Aorta (tissue), 5 donors: Measurements from ENCODE around the gene CASP2. TPM values are rescaled to one million over a fixed set of nuclear protein-coding genes. Genes with fewer than 3 reads are reported as not detected.

Experiments used
- ATAC-seq: fragments of 200-7000 bp; cut with Tn5 transposase; one replicate; pipeline ENCODE4 v1.9.1; 2022; ENCODE audit warnings: moderate library complexity; ENCODE audit not compliant: low FRiP score
- DNase-seq, 2 donors: peaks; one replicate each; pipeline ENCODE4 v3.0.0-alpha.2; 2020
- H3K27ac ChIP-seq, 2 donors: one replicate each; pipeline ENCODE4 v1.5.1; 2013; ENCODE audit warnings: low read length in 2 of 2, mild to moderate bottlenecking in 2 of 2, moderate library complexity in 2 of 2, control low read depth in 1 of 2, inconsistent platforms in 1 of 2, low read depth in 1 of 2
- H3K27me3 ChIP-seq, 2 donors: one replicate each; pipeline ENCODE4 v1.6.1; 2013; ENCODE audit warnings: control low read depth in 1 of 2, low read length in 1 of 2, mild to moderate bottlenecking in 1 of 2, moderate library complexity in 1 of 2; ENCODE audit not compliant: insufficient read depth in 2 of 2, control insufficient read depth in 1 of 2
- H3K36me3 ChIP-seq, 2 donors: one replicate each; pipeline ENCODE4 v1.6.1; 2013; ENCODE audit warnings: control low read depth in 1 of 2, low read length in 1 of 2, mild to moderate bottlenecking in 1 of 2; ENCODE audit not compliant: insufficient read depth in 2 of 2, control insufficient read depth in 1 of 2
- H3K4me1 ChIP-seq, 2 donors: one replicate each; pipeline ENCODE4 v1.6.1; 2013; ENCODE audit warnings: low read length in 2 of 2, control low read depth in 1 of 2, mild to moderate bottlenecking in 1 of 2, moderate library complexity in 1 of 2; ENCODE audit not compliant: insufficient read depth in 2 of 2, control insufficient read depth in 1 of 2
- H3K4me3 ChIP-seq, 2 donors: one replicate each; pipeline ENCODE4 v1.5.1; 2013; ENCODE audit warnings: low read length in 2 of 2, control low read depth in 1 of 2, mild to moderate bottlenecking in 1 of 2
- H3K9me3 ChIP-seq: one replicate; pipeline ENCODE4 v1.6.1; 2013; ENCODE audit warnings: mild to moderate bottlenecking, low read length; ENCODE audit not compliant: control insufficient read depth
- whole genome bisulfite sequencing, 2 donors: extraction: QIAGEN DNeasy Blood & Tissue Kit; methylation state at CpG; one replicate each; pipeline ENCODE4 v1.1.7; 2013; 5-methylcytosine and 5-hydroxymethylcytosine counted together
- intact Hi-C, 2 donors: fragments of 100-400 bp; cut with DNase I; formaldehyde crosslinking; loops; one replicate each; pipeline versions ENCODE4 v1.14.2 to v1.15.0; 2022
- polyA plus RNA-seq, 2 donors: library from polyadenylated mRNA; stranded (reverse); fragments of 200-250 nt; gene quantifications; one replicate each; pipeline ENCODE4 v1.2.3, GENCODE V29; 2013
- total RNA-seq, 2 donors: library from RNA; stranded (reverse); fragmentation: NEBNext Ultra II Directional; extraction: Animal tissue kit (Norgen Biotek cat#: 25700); gene quantifications; one replicate each; pipeline ENCODE4 v1.2.1, GENCODE V29; 2021
- donor health status: healthy with polysubstance abuse.
- donor health status: Bipolar disorder and iron deficiency.
- donor health status: DM: no; HTN: no; CAD: no.
- donor health status: DM: no; HTN: no; CAD: no.
- donor health status: DM: yes; HTN: yes; CAD: no.

Gene CASP2
- total and polyA plus RNA-seq, 4 donors: 2.6 to 23.9 (median 13.8) TPM

- no peak for DNase-seq
- Histone ChIP-seq H3K4me1 (peaks cover 0 to 3% of the 10 kb centered on the region in 2 donors), H3K9me3 (no peaks in the 10 kb centered on the region), H3K27me3 (no peaks in the 10 kb centered on the region), H3K27ac (no peak overlapping the region), H3K36me3 (peaks cover 6 to 13% of the 10 kb centered on the region in 2 donors), H3K4me3 (no peak overlapping the region)
- intact Hi-C loops: no loop called here
- ATAC-seq: no peak
These were observed 7.7 kb downstream of the CASP2 start for GRCh38 chr7:143295870-143296269.

- intact Hi-C loops: no loop called here
- ATAC-seq (no peak), DNase-seq (no peak)
- H3K27ac ChIP-seq: no peak overlapping the region
- peaks cover 0 to 3% of the 10 kb centered on the region in 2 donors for H3K4me1 ChIP-seq
- no peaks in the 10 kb centered on the region for H3K27me3 ChIP-seq
- WGBS, 2 donors: 7 to 9% methylated on average over 2 of the region's 2 CpGs
- no peaks in the 10 kb centered on the region for H3K9me3 ChIP-seq
- H3K4me3 ChIP-seq: no peak overlapping the region
- H3K36me3 ChIP-seq: peaks cover 7 to 15% of the 10 kb centered on the region in 2 donors
These were observed 8.5 kb downstream of the CASP2 start for GRCh38 chr7:143296686-143297085.

GRCh38 chr7:143299346-143299745, 11.2 kb downstream of the CASP2 start:
- no peaks in the 10 kb centered on the region for H3K9me3 ChIP-seq
- WGBS, 2 donors: 56 to 63% methylated on average over 2 of the region's 2 CpGs
- intact Hi-C loops: no loop called here
- peaks cover 0 to 3% of the 10 kb centered on the region in 2 donors for H3K4me1 ChIP-seq
- no peak overlapping the region for H3K27ac ChIP-seq
- DNase-seq (no peak), ATAC-seq (no peak)
- no peaks in the 10 kb centered on the region for H3K27me3 ChIP-seq
- no peak overlapping the region for H3K4me3 ChIP-seq
- peaks cover 9 to 12% of the 10 kb centered on the region in 2 donors for H3K36me3 ChIP-seq

- DNase-seq: no peak
- Histone ChIP-seq H3K36me3 (peaks cover 10 to 13% of the 10 kb centered on the region in 2 donors), H3K4me1 (peaks cover 0 to 3% of the 10 kb centered on the region in 2 donors), H3K4me3 (no peak overlapping the region), H3K27ac (no peak overlapping the region), H3K27me3 (no peaks in the 10 kb centered on the region), H3K9me3 (no peaks in the 10 kb centered on the region)
- WGBS, 2 donors: 71% methylated on average over 8 of the region's 8 CpGs
- intact Hi-C loops: loop anchor here in 1 of 2 donors (5.0 kb wide), 1 partner anchor 58 kb away; no protein-coding TSS in a partner anchor
- ATAC-seq: no peak
These were observed 11.7 kb downstream of the CASP2 start for GRCh38 chr7:143299840-143300239.

DNA sequence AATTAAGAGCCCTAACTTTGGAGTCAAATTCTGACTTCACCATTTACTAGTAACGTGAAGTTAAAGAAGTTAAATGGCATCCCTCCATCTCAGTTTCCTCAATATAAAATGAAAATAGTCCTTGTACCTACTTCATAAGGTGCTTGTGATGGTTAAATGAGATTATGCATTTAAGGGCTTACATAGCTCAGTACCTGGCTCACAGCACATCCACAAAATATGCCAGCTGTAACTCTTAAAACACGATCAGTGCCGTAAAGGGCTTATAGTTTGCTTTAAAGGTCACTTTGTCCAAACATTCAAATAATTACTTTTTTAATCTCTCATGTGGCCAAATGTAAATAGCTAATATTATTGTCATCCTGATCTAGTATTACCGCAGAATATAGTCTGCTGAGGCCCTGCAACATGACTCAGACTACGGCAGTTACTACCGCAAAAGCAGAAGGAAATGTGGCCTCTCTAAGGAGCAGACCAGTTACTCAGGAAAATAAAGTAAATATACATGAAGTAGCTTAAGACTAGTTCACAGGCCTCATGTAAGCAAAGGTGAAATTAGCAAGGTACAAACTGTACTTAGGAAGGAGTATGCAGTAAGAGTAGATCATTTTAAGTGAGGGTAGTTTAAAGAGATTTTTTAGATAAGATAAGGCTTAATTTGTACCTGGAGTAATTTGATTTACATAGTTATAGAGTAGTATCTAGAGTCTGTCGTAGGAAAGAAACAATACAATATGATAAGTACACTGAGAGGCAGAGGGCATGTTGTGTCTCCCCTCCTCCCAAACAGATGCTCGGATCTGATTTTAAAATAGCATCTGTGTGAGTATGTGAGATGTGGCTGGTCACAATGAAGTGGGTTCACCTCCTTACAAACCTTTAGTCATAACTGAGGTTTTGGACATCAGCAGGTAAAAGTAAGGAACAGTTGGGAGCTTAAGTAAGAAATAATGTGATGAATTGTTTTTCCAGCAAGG, 13.1 kb downstream of the CASP2 start:
- no peaks in the 10 kb centered on the region for H3K9me3 ChIP-seq
- no peak overlapping the region for H3K4me3 ChIP-seq
- H3K4me1 ChIP-seq: peaks cover 0 to under 1% of the 10 kb centered on the region in 2 donors
- peaks cover 10 to 17% of the 10 kb centered on the region in 2 donors for H3K36me3 ChIP-seq
- intact Hi-C loops: loop anchor here in 1 of 2 donors (5.0 kb wide), 1 partner anchor 59 kb away; no protein-coding TSS in a partner anchor
- H3K27ac ChIP-seq: no peak overlapping the region
- ATAC-seq: no peak
- no peaks in the 10 kb centered on the region for H3K27me3 ChIP-seq
- DNase-seq: no peak
- 78 to 79% methylated on average over 8 of the region's 8 CpGs for WGBS, 2 donors

DNA sequence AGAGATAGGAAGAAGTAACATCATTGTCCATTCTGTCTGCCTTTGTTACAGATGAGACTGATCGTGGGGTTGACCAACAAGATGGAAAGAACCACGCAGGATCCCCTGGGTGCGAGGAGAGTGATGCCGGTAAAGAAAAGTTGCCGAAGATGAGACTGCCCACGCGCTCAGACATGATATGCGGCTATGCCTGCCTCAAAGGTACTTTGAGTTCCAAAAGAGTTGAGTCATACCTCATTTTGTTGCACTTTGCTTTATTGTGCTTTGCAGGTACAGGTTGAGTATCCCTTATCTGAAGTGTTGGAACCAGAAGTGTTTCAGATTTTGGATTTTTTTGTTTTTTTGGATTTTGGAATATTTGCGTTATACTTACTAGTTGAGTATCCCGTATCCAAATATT, 15.6 kb downstream of the CASP2 start:
- Histone ChIP-seq H3K27me3 (no peaks in the 10 kb centered on the region), H3K4me1 (no peaks in the 10 kb centered on the region), H3K27ac (no peak overlapping the region), H3K4me3 (no peak overlapping the region), H3K36me3 (peaks cover 13 to 21% of the 10 kb centered on the region in 2 donors), H3K9me3 (no peaks in the 10 kb centered on the region)
- DNase-seq: no peak
- intact Hi-C loops: loop anchor here (2.0 to 5.0 kb wide), 2 partner anchors 61 to 63 kb away; no protein-coding TSS in a partner anchor
- 94 to 97% methylated on average over 10 of the region's 10 CpGs for WGBS, 2 donors
- ATAC-seq: no peak

DNA sequence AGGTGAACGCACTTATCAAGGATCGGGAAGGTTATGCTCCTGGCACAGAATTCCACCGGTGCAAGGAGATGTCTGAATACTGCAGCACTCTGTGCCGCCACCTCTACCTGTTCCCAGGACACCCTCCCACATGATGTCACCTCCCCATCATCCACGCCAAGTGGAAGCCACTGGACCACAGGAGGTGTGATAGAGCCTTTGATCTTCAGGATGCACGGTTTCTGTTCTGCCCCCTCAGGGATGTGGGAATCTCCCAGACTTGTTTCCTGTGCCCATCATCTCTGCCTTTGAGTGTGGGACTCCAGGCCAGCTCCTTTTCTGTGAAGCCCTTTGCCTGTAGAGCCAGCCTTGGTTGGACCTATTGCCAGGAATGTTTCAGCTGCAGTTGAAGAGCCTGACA, 16.8 kb downstream of the CASP2 start:
- DNase-seq: no peak
- no peak overlapping the region for H3K4me3 ChIP-seq
- WGBS, 2 donors: 87 to 88% methylated on average over 6 of the region's 6 CpGs
- no peak for ATAC-seq
- no peaks in the 10 kb centered on the region for H3K27me3 ChIP-seq
- no peak overlapping the region for H3K27ac ChIP-seq
- intact Hi-C loops: loop anchor here (2.0 to 5.0 kb wide), 2 partner anchors 63 to 64 kb away; no protein-coding TSS in a partner anchor
- H3K4me1 ChIP-seq: no peaks in the 10 kb centered on the region
- peaks cover 13 to 21% of the 10 kb centered on the region in 2 donors for H3K36me3 ChIP-seq
- no peaks in the 10 kb centered on the region for H3K9me3 ChIP-seq

- H3K36me3 ChIP-seq: peaks cover 13 to 18% of the 10 kb centered on the region in 2 donors
- intact Hi-C loops: loop anchor here in 1 of 2 donors (2.0 kb wide), 1 partner anchor 65 kb away; no protein-coding TSS in a partner anchor
- no peaks in the 10 kb centered on the region for H3K27me3 ChIP-seq
- ATAC-seq (peak; percentile 62), DNase-seq (peak; percentile 71 to 88)
- no peak overlapping the region for H3K4me3 ChIP-seq
- no peak overlapping the region for H3K27ac ChIP-seq
- no peaks in the 10 kb centered on the region for H3K9me3 ChIP-seq
- WGBS, 2 donors: 57 to 60% methylated on average over 10 of the region's 10 CpGs
- no peaks in the 10 kb centered on the region for H3K4me1 ChIP-seq
These were observed 17.4 kb downstream of the CASP2 start for GRCh38 chr7:143305423-143306070.
